ENCODE measurements around the gene RXRB. TPM values are rescaled to one million over a fixed set of nuclear protein-coding genes. Genes with fewer than 3 reads are reported as not detected.

The RXRB gene
- total and polyA plus RNA-seq, 2 of the 13 experiments (the other 11 are each of a cell fraction or from before 2014, with no cell fraction given), result 26.7 to 55.7 TPM

- TF ChIP-seq BATF2 (CRISPR knock-in tag; IDR thresholded peaks at IDR 0.05) (no peak), ATF6 (CRISPR knock-in tag; conservative IDR thresholded peaks at IDR 0.05) (no peak), JUNB (CRISPR knock-in tag; IDR thresholded peaks at IDR 0.05; ENCODE audit: borderline replicate concordance) (no peak), NKX3-1 (CRISPR knock-in tag; IDR thresholded peaks at IDR 0.05) (no peak), BORCS8-MEF2B (CRISPR knock-in tag; IDR thresholded peaks at IDR 0.05) (peak; percentile 88), SP1 (IDR thresholded peaks at IDR 0.05) (no peak), SP1 (CRISPR knock-in tag; IDR thresholded peaks at IDR 0.05) (peak; percentile 97), NR2F1 (CRISPR knock-in tag; IDR thresholded peaks at IDR 0.05) (peak in 1 of 2 experiments; percentile 93; a peak in 2 of 4 replicates), NFKB2 (CRISPR knock-in tag; IDR thresholded peaks at IDR 0.05; ENCODE audit: borderline replicate concordance) (peak; percentile 79; the same call in 1 of the 2 replicates), SMYD3 (CRISPR knock-in tag; IDR thresholded peaks at IDR 0.05) (0 out of 2 replicates have a peak, but pooled peaks have one; percentile 66), ZNF484 (CRISPR knock-in tag; IDR thresholded peaks at IDR 0.05; ENCODE audit: borderline replicate concordance, low read depth) (no peak; the same call in 1 of the 2 replicates), GATAD2A (CRISPR knock-in tag; IDR thresholded peaks at IDR 0.05) (no peak), FOXP1 (IDR thresholded peaks at IDR 0.05) (no peak), FOXP1 (CRISPR knock-in tag; IDR thresholded peaks at IDR 0.05) (no peak), ZNF670 (CRISPR knock-in tag; IDR thresholded peaks at IDR 0.05; ENCODE audit: borderline replicate concordance) (no peak; the same call in 1 of the 2 replicates), ZFX (CRISPR knock-in tag; IDR thresholded peaks at IDR 0.05; ENCODE audit: low read depth) (peak; percentile 74), CCAR2 (optimal IDR thresholded peaks at IDR 0.05; ENCODE audit: low read depth, low read length) (no peak), U2AF2 (IDR thresholded peaks at IDR 0.05; ENCODE audit: low read depth, low read length) (no peak), ZNF563 (CRISPR knock-in tag; IDR thresholded peaks at IDR 0.05) (0 out of 2 replicates have a peak, but pooled peaks have one; percentile 56), HOXA9 (CRISPR knock-in tag; IDR thresholded peaks at IDR 0.05; ENCODE audit: borderline replicate concordance) (no peak), MAFG (CRISPR knock-in tag; IDR thresholded peaks at IDR 0.05) (no peak)
Measured at GRCh38 chr6:33204415-33205190, 4.1 kb upstream of the RXRB start, which contains the start of gene HSD17B8 (continued).
